T-helper 1 cell treated with Interleukin-12 subunit alpha and Interleukin-12 subunit beta and Interleukin-4 antibody, amounts not matched to agents 30 ng/mL and 1 ng/mL, for 36 hours (primary cell): ENCODE measurements around the gene SLC12A7. TPM values are rescaled to one million over a fixed set of nuclear protein-coding genes. Genes with fewer than 3 reads are reported as not detected.
"Not testable (repeated sequence)": the region's sequence is repeated elsewhere in the genome, so short reads cannot be mapped to it uniquely, and the experiment has no call there.

Experiments used
- intact Hi-C: fragments of 100-400 bp; cut with micrococcal nuclease; formaldehyde crosslinking; loops from one replicate; pipeline ENCODE4 v1.15.1; 2024
- total RNA-seq: library from RNA; stranded (reverse); gene quantifications from 2 replicates; pipeline ENCODE4 v1.2.3, GENCODE V29; 2022

The SLC12A7 gene
- total RNA-seq, 1 donor from 2014 or later, result 76.7 TPM

- intact Hi-C loops, result no loop called here
Measured at GRCh38 chr5:1027631-1028441, 84.0 kb downstream of the SLC12A7 start.

- intact Hi-C loops, result no loop called here
Measured at GRCh38 chr5:1026700-1027621, 84.9 kb downstream of the SLC12A7 start.

GRCh38 chr5:1021969-1022336 is 89.9 kb downstream of the SLC12A7 start:
- intact Hi-C loops, result not testable (repeated sequence)

GRCh38 chr5:1021136-1021968 is 90.5 kb downstream of the SLC12A7 start:
- intact Hi-C loops, result no loop called here

GRCh38 chr5:1020452-1020961 is 91.4 kb downstream of the SLC12A7 start:
- intact Hi-C loops, result no loop called here

GRCh38 chr5:1019001-1019905 is 92.6 kb downstream of the SLC12A7 start:
- intact Hi-C loops, result no loop called here

GRCh38 chr5:1018596-1018995 is 93.3 kb downstream of the SLC12A7 start:
- intact Hi-C loops, result no loop called here

GRCh38 chr5:1017691-1018455 is 94.0 kb downstream of the SLC12A7 start:
- intact Hi-C loops, result no loop called here

GRCh38 chr5:1017056-1017455 is 94.8 kb downstream of the SLC12A7 start:
- intact Hi-C loops, result no loop called here

GRCh38 chr5:1016476-1016875 is 95.4 kb downstream of the SLC12A7 start:
- intact Hi-C loops, result no loop called here

GRCh38 chr5:1016036-1016435 is 95.8 kb downstream of the SLC12A7 start:
- intact Hi-C loops, result no loop called here

- intact Hi-C loops, result no loop called here
Measured at GRCh38 chr5:1015507-1015906, 96.4 kb downstream of the SLC12A7 start.

- intact Hi-C loops, result no loop called here
Measured at GRCh38 chr5:1014781-1015221, 97.1 kb downstream of the SLC12A7 start.

GRCh38 chr5:1014346-1014745 is 97.5 kb downstream of the SLC12A7 start:
- intact Hi-C loops, result no loop called here

GRCh38 chr5:1013948-1014301 is 97.9 kb downstream of the SLC12A7 start:
- intact Hi-C loops, result no loop called here

- intact Hi-C loops, result no loop called here
Measured at GRCh38 chr5:1013238-1013947, 98.5 kb downstream of the SLC12A7 start.

- intact Hi-C loops, result no loop called here
Measured at GRCh38 chr5:1012900-1013237, 99.0 kb downstream of the SLC12A7 start.

GRCh38 chr5:1012313-1012841 is 99.5 kb downstream of the SLC12A7 start:
- intact Hi-C loops, result no loop called here
